Hematopoietic multipotent progenitor cell treated with erythropoietin and hydrocortisone succinate and interleukin-3 and kit ligand, for 4 days (in vitro differentiated cells): Measurements from ENCODE around the gene FOLR3.
"Not testable (repeated sequence)": the region's sequence is repeated elsewhere in the genome, so short reads cannot be mapped to it uniquely, and the experiment has no call there.

Experiments
- DNase-seq: peaks from one replicate; pipeline ENCODE4 v3.0.0-alpha.2; 2015

The FOLR3 gene

GRCh38 chr11:72169046-72169555, 33.6 kb downstream of the FOLR3 start:
- DNase-seq = not testable (repeated sequence)

- DNase-seq = not testable (repeated sequence)
Observed at GRCh38 chr11:72169754-72170153, 34.2 kb downstream of the FOLR3 start.

- not testable (repeated sequence) for DNase-seq
Observed at GRCh38 chr11:72172043-72172442, 36.5 kb downstream of the FOLR3 start.

- no peak for DNase-seq
Observed at GRCh38 chr11:72173291-72173690, 37.8 kb downstream of the FOLR3 start.

- no peak for DNase-seq
Observed at GRCh38 chr11:72174302-72175070, 39.0 kb downstream of the FOLR3 start.

GRCh38 chr11:72177656-72178055, 42.1 kb downstream of the FOLR3 start:
- no peak for DNase-seq

- no peak for DNase-seq
Observed at GRCh38 chr11:72179049-72179803, 43.7 kb downstream of the FOLR3 start.

- no peak for DNase-seq
Observed at GRCh38 chr11:72179804-72180396, 44.4 kb downstream of the FOLR3 start.

GRCh38 chr11:72180892-72181552, 45.5 kb downstream of the FOLR3 start:
- not testable (repeated sequence) for DNase-seq

- peak; percentile 22 for DNase-seq
Observed at GRCh38 chr11:72181553-72181958, 46.0 kb downstream of the FOLR3 start.

GRCh38 chr11:72188267-72188666, 52.7 kb downstream of the FOLR3 start:
- DNase-seq = no peak
